ENCODE results near the gene TDRD10.

TDRD10 gene

GRCh38 chr1:154583773-154584172 lies 81.8 kb downstream of the TDRD10 start:
- no peak for DNase-seq

GRCh38 chr1:154584267-154584994 lies 82.4 kb downstream of the TDRD10 start:
- no peak for DNase-seq

DNA sequence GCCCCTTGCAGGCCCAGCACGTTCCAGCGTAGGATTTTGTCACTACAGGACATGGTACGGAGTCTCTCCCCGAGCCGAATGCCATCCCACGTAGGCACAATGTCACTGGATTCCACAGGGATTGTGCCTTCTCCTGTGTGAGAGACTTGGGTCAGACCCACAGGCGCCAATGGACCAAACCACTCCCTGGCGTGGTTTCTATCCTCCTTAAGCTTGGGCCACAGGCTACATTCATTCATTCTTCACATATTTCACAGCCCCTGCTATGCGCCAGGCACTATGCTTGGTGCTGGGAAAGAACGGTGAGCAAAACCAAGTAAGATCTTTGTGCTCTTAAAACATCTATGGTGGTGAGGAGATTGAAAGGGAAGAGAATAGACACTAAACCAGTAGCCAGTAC lies 84.2 kb downstream of the TDRD10 start:
- no peak for DNase-seq

- no peak for DNase-seq
Measured at GRCh38 chr1:154586641-154587040, 84.6 kb downstream of the TDRD10 start.

DNA sequence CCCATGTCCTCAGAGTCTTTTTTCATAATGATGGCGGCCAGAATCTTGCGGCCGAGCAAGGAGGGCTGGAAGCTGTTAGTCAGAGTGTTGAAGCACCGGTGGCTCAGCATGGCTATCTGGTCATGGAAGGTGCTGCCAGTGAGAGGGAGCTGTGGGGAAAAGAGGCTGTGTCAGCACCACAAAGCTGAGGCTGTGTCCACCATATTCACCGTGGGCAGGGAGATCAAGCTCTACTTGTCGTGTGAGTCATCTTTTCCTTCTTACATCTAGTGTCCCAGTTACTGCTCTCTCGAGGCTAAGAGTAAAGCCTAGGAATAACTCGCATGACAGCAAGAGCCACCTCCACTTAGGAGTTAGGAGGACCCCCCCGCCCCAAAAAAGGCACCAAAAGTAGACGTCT lies 87.8 kb downstream of the TDRD10 start:
- no peak for DNase-seq

GRCh38 chr1:154590756-154591155 lies 88.7 kb downstream of the TDRD10 start:
- no peak for DNase-seq

- no peak for DNase-seq
Measured at GRCh38 chr1:154591206-154591605, 89.2 kb downstream of the TDRD10 start.

GRCh38 chr1:154593390-154593789 lies 91.4 kb downstream of the TDRD10 start:
- no peak for DNase-seq

GRCh38 chr1:154594811-154595210 lies 92.8 kb downstream of the TDRD10 start:
- no peak for DNase-seq

DNA sequence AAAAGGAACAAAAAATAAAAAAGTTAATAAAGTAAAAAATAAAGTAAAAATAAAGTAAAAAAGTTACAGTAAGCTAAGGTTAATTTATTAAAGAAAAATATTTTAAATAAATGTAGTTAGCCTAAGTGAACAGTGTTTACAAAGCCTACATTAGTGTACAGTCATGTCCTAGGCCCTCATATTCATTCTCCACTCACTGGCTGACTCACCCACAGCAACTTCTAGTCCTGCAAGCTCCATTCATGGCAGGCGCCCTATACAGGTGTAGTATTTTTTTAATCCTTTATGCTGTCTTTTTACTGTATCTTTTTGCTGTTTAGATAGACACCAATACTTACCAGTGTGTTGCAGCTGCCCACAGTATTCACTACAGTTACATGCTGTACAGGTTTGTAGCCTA lies 93.6 kb downstream of the TDRD10 start:
- no peak for DNase-seq
